Measurements from ENCODE around the gene FOXD2.

FOXD2 gene

GRCh38 chr1:47460456-47460855, 22.6 kb downstream of the FOXD2 start:
- no peak for DNase-seq

GRCh38 chr1:47465605-47466004, 27.8 kb downstream of the FOXD2 start:
- no peak for DNase-seq

DNA sequence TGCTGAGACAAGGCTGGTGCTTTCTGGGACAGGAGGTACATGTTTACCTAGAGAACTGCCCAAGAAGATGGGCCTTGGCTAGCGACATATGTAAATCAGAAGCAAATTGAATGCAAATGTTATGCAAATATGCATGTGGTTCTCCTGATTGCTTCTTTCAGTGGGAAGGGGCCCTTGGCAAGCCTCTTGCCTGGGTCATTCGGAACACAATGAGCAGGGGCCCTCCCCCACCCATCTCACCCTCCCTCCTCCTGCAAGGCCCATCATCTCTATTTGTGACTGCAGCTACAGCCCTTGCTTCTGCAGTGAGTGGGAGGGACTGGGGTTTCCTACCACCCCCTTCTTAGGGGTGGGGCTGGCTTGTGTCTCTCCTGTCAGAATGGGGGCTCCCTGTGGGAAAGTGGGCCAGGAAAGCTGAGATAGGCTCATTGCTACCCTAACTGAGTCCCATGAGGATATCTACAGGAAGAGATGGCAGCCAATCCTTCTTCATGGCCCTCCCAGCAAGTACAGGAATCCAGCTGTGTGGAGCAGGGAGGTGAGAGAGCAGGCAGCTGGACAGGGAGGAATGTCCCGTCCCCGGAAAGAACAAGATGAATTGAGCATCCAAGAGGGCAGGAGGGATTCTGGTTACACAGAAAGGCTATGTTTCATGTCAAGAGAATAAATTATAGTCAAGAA, 31.0 kb downstream of the FOXD2 start:
- no peak for DNase-seq

DNA sequence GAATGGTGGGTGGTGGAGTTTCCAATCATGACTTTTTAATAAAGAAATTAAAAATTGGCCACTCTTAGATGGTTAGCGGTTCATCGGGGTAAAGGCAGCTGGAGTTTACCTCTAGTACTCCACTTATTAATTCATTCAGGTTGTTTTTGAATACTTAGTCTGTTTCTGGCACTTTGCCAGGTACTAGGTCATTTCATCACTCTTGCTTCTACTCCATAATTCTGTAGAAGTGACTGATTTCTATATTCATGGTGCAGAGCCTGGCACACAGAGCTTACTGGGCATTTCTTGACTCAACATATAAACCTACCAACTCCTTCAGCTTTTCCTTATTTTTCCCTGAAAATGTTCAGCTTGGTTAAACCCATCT, 31.5 kb downstream of the FOXD2 start:
- DNase-seq = no peak

DNA sequence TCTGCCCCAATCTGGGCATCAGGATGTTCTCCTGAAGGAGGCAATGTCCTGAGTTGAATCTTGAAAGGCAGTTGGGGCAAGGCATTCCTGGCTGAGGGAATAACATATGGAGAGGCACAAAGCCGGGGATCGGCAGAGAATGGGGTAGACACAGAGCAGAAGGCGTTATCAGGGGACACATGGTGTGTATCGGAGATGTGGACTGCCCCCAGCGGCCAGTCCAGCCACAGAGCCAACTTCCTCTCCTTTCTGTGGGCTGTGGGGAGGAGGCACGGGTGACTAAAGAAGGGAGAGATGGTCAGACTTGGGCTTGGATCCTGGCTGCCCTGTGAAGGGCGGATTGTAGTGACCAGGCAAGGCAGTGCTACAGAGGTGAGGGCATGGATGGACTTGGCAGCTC, 32.1 kb downstream of the FOXD2 start:
- no peak for DNase-seq

DNA sequence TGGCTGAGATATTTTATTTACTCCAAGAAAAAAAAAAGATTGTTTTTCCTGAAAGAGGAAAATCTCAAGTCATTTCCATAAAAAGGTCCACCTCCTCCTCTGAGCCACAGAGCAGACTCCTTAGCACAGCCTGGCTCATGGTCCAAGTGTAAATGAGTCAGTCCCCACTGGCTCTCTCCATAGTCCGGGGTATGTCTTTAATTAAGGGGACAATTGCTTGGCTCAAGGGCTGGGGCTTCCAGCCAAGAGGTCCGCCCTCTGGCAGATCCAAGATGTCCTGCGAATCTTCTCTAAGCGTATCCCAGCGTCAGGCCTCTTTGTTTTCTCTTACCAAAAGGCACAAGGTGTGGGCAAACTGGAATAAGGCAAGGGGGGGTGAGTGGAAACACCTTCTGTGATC, 33.3 kb downstream of the FOXD2 start:
- DNase-seq = no peak

DNA sequence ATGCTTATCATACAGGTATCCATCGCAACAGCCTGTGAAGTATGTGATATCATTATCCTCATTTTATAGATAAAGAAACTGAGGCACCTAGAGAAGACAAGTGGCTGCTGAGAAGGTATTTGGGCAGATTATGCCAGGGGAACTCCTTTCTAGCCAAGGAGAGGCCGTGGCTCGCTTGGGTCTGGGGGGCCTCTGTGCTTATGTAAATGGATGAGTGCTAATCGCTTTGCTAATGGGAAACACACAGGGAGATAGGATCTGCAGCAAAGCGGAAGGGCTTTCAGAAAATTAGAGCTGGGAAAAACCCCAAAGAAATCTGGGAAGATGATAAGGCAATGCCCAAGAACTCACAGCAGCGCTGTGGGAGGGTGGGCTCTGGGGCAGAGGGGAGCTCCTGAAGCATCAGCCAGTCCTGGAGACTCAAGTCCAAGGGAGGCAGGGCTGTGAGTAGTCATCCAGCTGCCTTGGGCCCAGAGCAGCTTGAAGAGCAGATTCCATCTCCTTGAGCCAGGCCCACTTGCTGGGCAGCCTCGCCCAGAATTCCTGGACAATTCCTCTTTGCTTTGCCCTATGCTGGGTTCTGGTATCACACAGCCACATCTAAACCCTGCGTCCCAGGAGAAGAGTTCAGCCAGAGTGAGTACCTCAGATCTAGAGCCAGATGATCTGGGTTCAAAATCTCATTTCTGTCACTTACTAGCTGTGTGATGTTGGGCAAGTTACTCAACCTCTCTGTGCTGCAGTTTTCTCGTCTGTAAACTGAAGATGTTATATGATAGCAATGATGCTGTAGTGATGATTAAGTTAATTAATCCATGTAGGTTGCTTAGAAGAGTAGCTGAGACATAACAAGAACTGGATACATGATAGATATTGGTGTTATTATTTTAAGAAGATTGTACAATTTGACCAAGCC, 36.7 kb downstream of the FOXD2 start:
- no peak for DNase-seq

DNA sequence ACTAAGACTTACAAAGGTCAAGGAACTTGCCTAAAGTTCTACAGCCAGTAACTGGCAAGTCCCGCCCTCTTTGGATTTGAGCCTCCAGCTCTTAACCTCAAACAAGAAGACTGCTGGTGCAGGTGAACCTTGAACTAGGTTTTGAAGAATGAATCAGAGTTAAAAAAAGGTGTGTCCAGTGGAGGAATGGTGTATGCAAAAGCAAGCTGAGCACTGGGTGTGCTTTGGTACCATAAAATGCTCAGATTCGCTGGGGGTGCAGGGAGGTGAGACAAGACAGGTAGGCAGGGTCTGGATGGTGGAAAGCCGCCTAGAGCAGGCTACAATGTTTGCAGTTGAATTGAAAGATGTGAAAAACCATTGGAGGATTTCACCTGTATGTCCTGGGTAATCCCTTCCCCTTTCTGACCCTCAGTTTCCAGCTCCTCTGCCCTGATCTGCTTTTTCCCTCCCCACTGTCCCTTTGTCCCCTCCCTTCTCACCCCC, 39.8 kb downstream of the FOXD2 start:
- DNase-seq = no peak

DNA sequence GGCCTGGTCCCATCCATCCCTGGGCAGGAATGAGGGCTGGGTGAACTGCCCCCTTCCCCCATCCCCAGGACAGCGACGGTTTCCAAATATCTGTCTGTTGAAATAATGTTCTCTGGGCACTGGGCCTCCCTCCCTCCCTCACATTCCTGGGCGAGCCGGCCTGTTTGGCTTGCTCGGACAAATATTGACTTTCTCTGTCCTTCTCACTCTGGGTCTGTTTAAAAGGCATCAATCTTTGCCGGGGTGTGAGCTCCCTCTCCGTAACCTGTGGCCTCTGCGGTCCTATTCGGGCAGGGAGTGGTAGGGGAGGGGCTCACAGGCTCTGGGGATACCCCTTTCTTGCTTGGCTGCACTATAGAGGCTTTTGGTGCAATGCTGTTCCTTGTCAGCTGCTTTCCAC, 40.2 kb downstream of the FOXD2 start:
- DNase-seq = no peak

- no peak for DNase-seq
Measured at GRCh38 chr1:47479664-47480063, 41.8 kb downstream of the FOXD2 start.

- DNase-seq = no peak
Measured at GRCh38 chr1:47481936-47482335, 44.1 kb downstream of the FOXD2 start.

DNA sequence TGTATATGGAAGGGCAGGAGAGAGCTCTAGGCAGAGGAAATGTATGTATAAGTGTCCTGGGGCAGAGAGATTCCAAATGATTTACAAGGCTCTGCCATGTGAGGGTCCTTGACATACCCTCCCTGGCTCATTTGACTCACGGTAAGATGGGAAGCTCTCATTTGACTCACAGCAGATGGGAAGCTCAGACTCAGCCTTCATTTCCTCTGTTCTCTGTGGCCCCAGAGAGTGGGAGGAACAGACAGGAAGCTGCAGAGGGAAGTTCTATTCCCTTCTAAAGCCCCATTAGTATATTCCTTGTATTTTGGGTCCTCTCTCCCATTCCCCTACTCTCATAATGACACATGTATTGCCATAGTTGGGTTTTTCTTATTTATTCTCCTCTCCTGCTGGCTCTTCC, 44.9 kb downstream of the FOXD2 start:
- no peak for DNase-seq

- no peak for DNase-seq
Measured at GRCh38 chr1:47483651-47484050, 45.8 kb downstream of the FOXD2 start.

GRCh38 chr1:47485817-47486216, 48.0 kb downstream of the FOXD2 start:
- DNase-seq = no peak

DNA sequence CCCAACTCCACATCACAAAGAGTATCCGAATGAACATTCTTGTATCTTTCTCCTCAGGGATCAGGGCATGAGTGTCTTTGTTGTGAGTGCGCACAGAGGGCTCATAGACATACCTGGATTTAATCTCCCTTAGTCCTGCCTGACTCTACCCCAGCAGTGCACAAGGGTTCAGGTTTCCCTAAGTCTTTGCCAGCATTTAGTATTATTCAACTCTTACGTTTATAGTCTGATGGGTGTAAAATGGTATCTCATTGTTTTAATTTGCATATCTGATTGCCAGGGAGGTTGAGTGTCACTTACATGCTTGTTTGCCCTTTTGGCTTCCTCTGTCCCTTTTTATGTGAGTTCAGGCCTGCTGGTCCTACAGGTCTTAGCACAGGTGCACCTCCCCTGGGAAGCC, 49.5 kb downstream of the FOXD2 start:
- no peak for DNase-seq

GRCh38 chr1:47487850-47488450, 50.1 kb downstream of the FOXD2 start:
- no peak for DNase-seq

Measured in hypothalamus (tissue), 51 donors.